Endodermal cell (in vitro differentiated cells): ENCODE results near the gene SP6. TPM values are rescaled to one million over a fixed set of nuclear protein-coding genes. Genes with fewer than 3 reads are reported as not detected.

ENCODE experiments used
- DNase-seq: peaks from one replicate; pipeline ENCODE4 v3.0.0-alpha.2; 2017
- H3K27ac ChIP-seq: 2 replicates; pipeline ENCODE4 v1.5.1; 2013; ENCODE audit warnings: mild to moderate bottlenecking, low read depth, low read length, moderate library complexity
- H3K27me3 ChIP-seq: 2 replicates; pipeline ENCODE4 v1.6.1; 2013; ENCODE audit warnings: mild to moderate bottlenecking, low read length, moderate library complexity; ENCODE audit not compliant: insufficient read depth, control insufficient read depth, poor library complexity, severe bottlenecking
- H3K36me3 ChIP-seq: 2 replicates; pipeline ENCODE4 v1.7.0; 2013; ENCODE audit warnings: mild to moderate bottlenecking, low read length, moderate library complexity; ENCODE audit not compliant: control insufficient read depth, insufficient read depth
- H3K4me1 ChIP-seq: one replicate; pipeline ENCODE4 v1.7.0; 2013; ENCODE audit warnings: low read length; ENCODE audit not compliant: control insufficient read depth, insufficient read depth
- H3K4me3 ChIP-seq: 2 replicates; pipeline ENCODE4 v1.5.1; 2013; ENCODE audit warnings: mild to moderate bottlenecking, low read length, moderate library complexity
- H3K9ac ChIP-seq: 2 replicates; pipeline ENCODE4 v1.6.1; 2013; ENCODE audit warnings: mild to moderate bottlenecking, low read length, moderate library complexity; ENCODE audit not compliant: poor library complexity, severe bottlenecking; ENCODE audit errors: extremely low read depth
- H3K9me3 ChIP-seq: 2 replicates; pipeline ENCODE4 v1.6.1; 2013; ENCODE audit warnings: mild to moderate bottlenecking, low read length, moderate library complexity; ENCODE audit not compliant: control insufficient read depth
- H3K27ac Mint-ChIP-seq: 2 replicates; pipeline ENCODE4 v1.8.0; 2020; ENCODE audit warnings: mixed read lengths
- H3K27me3 Mint-ChIP-seq: 2 replicates; pipeline ENCODE4 v1.8.0; 2021; ENCODE audit warnings: mild to moderate bottlenecking, mixed read lengths; ENCODE audit not compliant: insufficient read depth
- H3K36me3 Mint-ChIP-seq: 2 replicates; pipeline ENCODE4 v1.8.0; 2020; ENCODE audit warnings: low read depth, mixed read lengths
- H3K4me1 Mint-ChIP-seq: 2 replicates; pipeline ENCODE4 v1.8.0; 2020; ENCODE audit warnings: mixed read lengths
- H3K4me3 Mint-ChIP-seq: 2 replicates; pipeline ENCODE4 v1.8.0; 2020; ENCODE audit warnings: mild to moderate bottlenecking, moderate library complexity, mixed read lengths
- H3K9me3 Mint-ChIP-seq: 2 replicates; pipeline ENCODE4 v1.8.0; 2020; ENCODE audit warnings: mild to moderate bottlenecking, mixed read lengths
- CTCF ChIP-seq: fragments of 200-600 bp; sonication (generic); conservative IDR thresholded peaks from 2 replicates; pipeline ENCODE4 v1.5.0; 2021; ENCODE audit warnings: antibody characterized with exemption, mild to moderate bottlenecking
- WGBS, 2 experiments: methylation state at CpG; one replicate each; pipeline versions ENCODE4 v1.1.5 to v1.1.7; 2013; ENCODE audit warnings: missing lambda C conversion rate in 2 of 2, mixed read lengths in 1 of 2; ENCODE audit not compliant: insufficient coverage in 1 of 2, insufficient read length in 1 of 2; 5-methylcytosine and 5-hydroxymethylcytosine counted together
- long read RNA-seq, 4 experiments: library from polyadenylated mRNA in 2 of 4; library from RNA in 1 of 4; library from capped mRNA in 1 of 4; stranded (forward) in 3 of 4; unstranded in 1 of 4; transcript quantifications; one replicate each; pipeline ENCODE4 v2.0.0, GENCODE V29; 2020 to 2021; ENCODE audit warnings: inconsistent platforms in 1 of 4
- polyA plus RNA-seq, 2 experiments: library from polyadenylated mRNA; stranded (reverse); fragments of 50-300 nt; gene quantifications; one replicate each; pipeline ENCODE4 v1.2.3, GENCODE V29; 2013
- total RNA-seq, 2 donors: library from RNA; stranded (reverse); fragmentation: NEBNext Ultra II Directional in 1 of 2; extraction: Animal tissue kit (Norgen Biotek cat#: 25700) in 1 of 2; gene quantifications; 2 replicates in 1 of 2; 3 replicates in 1 of 2; pipeline ENCODE4 v1.2.1, GENCODE V29; 2021

Gene SP6
- 1 to 10 TPM; 3.1 to 3.7 TPM for total RNA-seq
- polyA plus RNA-seq (2013, experiment 1 of 2): 2.6 TPM
- polyA plus RNA-seq (2013, experiment 2 of 2): 2.6 TPM
- long read RNA-seq, experiment 1, partial matches to known transcripts: 0 of 3 reads
- long read RNA-seq, experiment 1, other reads (novel, unspliced or antisense): 3 of 3 reads
- long read RNA-seq, experiment 2, transcript SP6-202 (2 exons, 3,848 nt): major isoform, 5 of 6 reads
- long read RNA-seq, experiment 2, partial matches to known transcripts: 0 of 6 reads
- long read RNA-seq, experiment 2, other reads (novel, unspliced or antisense): 1 of 6 reads
- long read RNA-seq, experiment 3, partial matches to known transcripts: 0 of 2 reads
- long read RNA-seq, experiment 3, other reads (novel, unspliced or antisense): 2 of 2 reads
- long read RNA-seq, experiment 4: 0 reads

- Histone ChIP-seq H3K4me3 (peak within 1 kb of the TSS; percentile 75), H3K27ac (no peak within 1 kb of the TSS), H3K9me3 (no peaks in the 10 kb centered on the region), H3K27me3 (peaks cover 96% of the 10 kb centered on the region), H3K4me1 (no peaks in the 10 kb centered on the region), H3K36me3 (no peaks in the 10 kb centered on the region), H3K9ac (no peak within 1 kb of the TSS)
- H3K36me3 Mint-ChIP-seq: no peaks in the 10 kb centered on the region
- H3K27me3 Mint-ChIP-seq: peaks cover 95% of the 10 kb centered on the region
- peak within 1 kb of the TSS; percentile 69 for H3K4me3 Mint-ChIP-seq
- peak; percentile 98 for DNase-seq
- TF ChIP-seq CTCF: peak; percentile 55
- 2 to 3% methylated on average over 30 to 61 of the region's 71 CpGs for WGBS, 2 experiments
- no peaks in the 10 kb centered on the region for H3K9me3 Mint-ChIP-seq
- H3K27ac Mint-ChIP-seq: no peak within 1 kb of the TSS
- peaks cover 25% of the 10 kb centered on the region for H3K4me1 Mint-ChIP-seq
Observed at GRCh38 chr17:47850692-47851573, at the start of gene SP6. Gene SP6 (minus strand): TSS chr17:47851163. CDS start chr17:47848429, 2,734 bp downstream.

GRCh38 chr17:47899643-47900042 is 48.7 kb upstream of the SP6 start:
- Mint-ChIP-seq H3K9me3 (peaks cover 2% of the 10 kb centered on the region), H3K4me3 (no peak overlapping the region), H3K4me1 (peaks cover 50% of the 10 kb centered on the region), H3K27me3 (no peaks in the 10 kb centered on the region), H3K36me3 (peaks cover 8% of the 10 kb centered on the region), H3K27ac (no peak overlapping the region)
- H3K27ac ChIP-seq: no peak overlapping the region
- no peak overlapping the region for H3K9ac ChIP-seq
- DNase-seq: no peak
- H3K4me3 ChIP-seq: no peak overlapping the region
- 91 to 93% methylated on average over 5 of the region's 5 CpGs for WGBS, 2 experiments
- H3K36me3 ChIP-seq: no peaks in the 10 kb centered on the region
- H3K27me3 ChIP-seq: no peaks in the 10 kb centered on the region
- H3K9me3 ChIP-seq: no peaks in the 10 kb centered on the region
- peaks cover 8% of the 10 kb centered on the region for H3K4me1 ChIP-seq
- no peak for TF ChIP-seq CTCF

- H3K4me1 Mint-ChIP-seq: peaks cover 59% of the 10 kb centered on the region
- Histone ChIP-seq H3K9ac (no peak overlapping the region), H3K36me3 (no peaks in the 10 kb centered on the region), H3K4me3 (no peak overlapping the region), H3K27ac (no peak overlapping the region), H3K9me3 (no peaks in the 10 kb centered on the region), H3K4me1 (peaks cover 13% of the 10 kb centered on the region), H3K27me3 (no peaks in the 10 kb centered on the region)
- H3K4me3 Mint-ChIP-seq: no peak overlapping the region
- H3K27ac Mint-ChIP-seq: no peak overlapping the region
- DNase-seq: no peak
- TF ChIP-seq CTCF: no peak
- no peaks in the 10 kb centered on the region for H3K27me3 Mint-ChIP-seq
- H3K9me3 Mint-ChIP-seq: no peaks in the 10 kb centered on the region
- H3K36me3 Mint-ChIP-seq: peaks cover 3% of the 10 kb centered on the region
Observed at GRCh38 chr17:47898241-47898640, 47.3 kb upstream of the SP6 start.
